Mucosa of rectum (tissue), 2 donors: ENCODE measurements around the gene CIROP.

ENCODE experiments used
- H3K27ac ChIP-seq, 2 donors: one replicate each; pipeline ENCODE4 v1.7.0; 2013; ENCODE audit warnings: inconsistent platforms in 2 of 2, low read depth in 2 of 2, low read length in 2 of 2
- H3K27me3 ChIP-seq, 2 donors: one replicate each; pipeline ENCODE4 v1.7.0; 2013; ENCODE audit warnings: low read length in 2 of 2; ENCODE audit not compliant: control insufficient read depth in 2 of 2, insufficient read depth in 2 of 2
- H3K36me3 ChIP-seq, 2 donors: one replicate each; pipeline ENCODE4 v1.7.0; 2013; ENCODE audit warnings: low read length in 2 of 2; ENCODE audit not compliant: control insufficient read depth in 2 of 2, insufficient read depth in 2 of 2
- H3K4me1 ChIP-seq, 2 donors: one replicate each; pipeline ENCODE4 v1.7.0; 2013; ENCODE audit warnings: low read length in 2 of 2, mild to moderate bottlenecking in 1 of 2; ENCODE audit not compliant: control insufficient read depth in 2 of 2, insufficient read depth in 2 of 2
- H3K4me3 ChIP-seq, 2 donors: one replicate each; pipeline ENCODE4 v1.7.0; 2013; ENCODE audit warnings: low read length in 2 of 2
- H3K9ac ChIP-seq, 2 donors: one replicate each; pipeline ENCODE4 v1.7.0; 2013; ENCODE audit warnings: low read length in 2 of 2, low read depth in 1 of 2, mild to moderate bottlenecking in 1 of 2
- H3K9me3 ChIP-seq, 2 donors: one replicate each; pipeline ENCODE4 v1.7.0; 2013; ENCODE audit warnings: low read length in 2 of 2; ENCODE audit not compliant: control insufficient read depth in 2 of 2
- donor health status: healthy.
- donor health status: Normal muscosa, but diverticular disease.

CIROP gene

GRCh38 chr14:23052671-23053070, 52.1 kb downstream of the CIROP start:
- H3K9me3 ChIP-seq = no peaks in the 10 kb centered on the region
- no peaks in the 10 kb centered on the region for H3K36me3 ChIP-seq
- no peak overlapping the region for H3K27ac ChIP-seq
- peaks cover 11 to 13% of the 10 kb centered on the region in 2 donors for H3K4me1 ChIP-seq
- H3K4me3 ChIP-seq = no peak overlapping the region
- H3K9ac ChIP-seq = no peak overlapping the region
- H3K27me3 ChIP-seq = no peaks in the 10 kb centered on the region

GRCh38 chr14:23052182-23052623, 52.6 kb downstream of the CIROP start:
- Histone ChIP-seq H3K36me3 (no peaks in the 10 kb centered on the region), H3K9ac (no peak overlapping the region), H3K27me3 (no peaks in the 10 kb centered on the region), H3K4me1 (peaks cover 11 to 13% of the 10 kb centered on the region in 2 donors), H3K4me3 (no peak overlapping the region), H3K9me3 (no peaks in the 10 kb centered on the region), H3K27ac (no peak overlapping the region)

DNA sequence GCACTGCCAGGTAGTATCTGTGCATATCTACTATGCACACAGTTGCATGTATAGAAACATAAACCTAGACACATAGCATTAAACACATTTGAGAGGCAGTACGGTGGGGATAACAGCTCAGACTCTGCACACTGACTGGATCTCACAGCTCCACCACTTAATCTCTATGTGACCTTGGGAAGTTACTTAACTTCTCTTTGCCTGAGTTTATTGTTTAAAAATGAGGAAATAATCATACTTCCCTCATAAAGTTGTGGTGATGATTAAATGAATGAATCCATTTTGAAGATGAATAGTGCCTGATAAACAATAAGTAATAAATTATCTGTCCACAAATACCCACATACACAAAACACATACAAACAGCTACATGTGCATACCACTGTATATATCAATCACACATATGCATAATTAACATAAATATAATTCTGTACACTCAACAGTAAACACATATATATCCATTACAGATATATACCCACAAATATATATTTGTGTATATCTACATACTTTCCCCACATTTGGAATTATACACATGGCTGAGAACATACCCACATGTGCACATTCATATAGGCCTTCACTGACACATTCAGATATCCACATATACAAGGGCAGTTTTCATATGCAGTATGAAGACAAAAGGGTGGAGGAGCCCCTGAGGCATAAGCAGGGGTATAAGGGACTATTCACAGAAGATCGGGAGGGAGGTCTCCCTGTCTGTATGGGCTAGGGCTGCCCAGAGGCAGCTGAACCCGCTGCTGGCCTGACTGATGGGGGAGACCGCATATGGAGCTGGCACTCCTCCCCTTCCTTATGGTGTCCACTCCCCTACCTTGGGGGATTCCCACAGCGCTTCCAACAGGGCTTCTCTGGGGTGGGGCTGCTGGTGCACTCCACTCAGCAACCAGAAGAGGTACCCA, 53.4 kb downstream of the CIROP start:
- no peaks in the 10 kb centered on the region for H3K36me3 ChIP-seq
- H3K27ac ChIP-seq = no peak overlapping the region
- no peak overlapping the region for H3K9ac ChIP-seq
- peaks cover 3 to 5% of the 10 kb centered on the region in 2 donors for H3K4me1 ChIP-seq
- H3K27me3 ChIP-seq = no peaks in the 10 kb centered on the region
- no peak overlapping the region for H3K4me3 ChIP-seq
- no peaks in the 10 kb centered on the region for H3K9me3 ChIP-seq
